Right kidney (tissue), 1 donor: ENCODE results near the gene KAT6B.
"Not testable (repeated sequence)": the region's sequence is repeated elsewhere in the genome, so short reads cannot be mapped to it uniquely, and the experiment has no call there.

Experiments
- DNase-seq: peaks from one replicate; pipeline ENCODE4 v3.0.0-alpha.2; 2016

KAT6B gene

GRCh38 chr10:74857586-74857985 lies 31.2 kb downstream of the KAT6B start:
- no peak for DNase-seq

- no peak for DNase-seq
These were observed 33.1 kb downstream of the KAT6B start for GRCh38 chr10:74859546-74859945.

GRCh38 chr10:74862625-74863024 lies 36.2 kb downstream of the KAT6B start:
- DNase-seq, result no peak

GRCh38 chr10:74863551-74863950 lies 37.2 kb downstream of the KAT6B start:
- DNase-seq, result no peak

GRCh38 chr10:74867351-74867750 lies 41.0 kb downstream of the KAT6B start:
- no peak for DNase-seq

- no peak for DNase-seq
These were observed 42.1 kb downstream of the KAT6B start for GRCh38 chr10:74868392-74868977.

- DNase-seq, result no peak
These were observed 43.2 kb downstream of the KAT6B start for GRCh38 chr10:74869635-74870034.

GRCh38 chr10:74870191-74870590 lies 43.8 kb downstream of the KAT6B start:
- DNase-seq, result no peak

- no peak for DNase-seq
These were observed 45.4 kb downstream of the KAT6B start for GRCh38 chr10:74871595-74872382.

GRCh38 chr10:74873803-74874454 lies 47.5 kb downstream of the KAT6B start:
- DNase-seq, result no peak

- DNase-seq, result no peak
These were observed 48.2 kb downstream of the KAT6B start for GRCh38 chr10:74874649-74875048.

GRCh38 chr10:74875068-74875467 lies 48.7 kb downstream of the KAT6B start:
- DNase-seq, result no peak

GRCh38 chr10:74875966-74876365 lies 49.6 kb downstream of the KAT6B start:
- no peak for DNase-seq

- not testable (repeated sequence) for DNase-seq
These were observed 50.7 kb downstream of the KAT6B start for GRCh38 chr10:74877054-74877453.

GRCh38 chr10:74877898-74878297 lies 51.5 kb downstream of the KAT6B start:
- no peak for DNase-seq

- no peak for DNase-seq
These were observed 53.6 kb downstream of the KAT6B start for GRCh38 chr10:74880041-74880440.

- no peak for DNase-seq
These were observed 55.0 kb downstream of the KAT6B start for GRCh38 chr10:74881253-74881884.

GRCh38 chr10:74882427-74882826 lies 56.0 kb downstream of the KAT6B start:
- no peak for DNase-seq

GRCh38 chr10:74882831-74883230 lies 56.4 kb downstream of the KAT6B start:
- DNase-seq, result no peak

- no peak for DNase-seq
These were observed 57.0 kb downstream of the KAT6B start for GRCh38 chr10:74883428-74883827.

GRCh38 chr10:74887614-74888284 lies 61.3 kb downstream of the KAT6B start:
- no peak for DNase-seq

GRCh38 chr10:74888962-74889661 lies 62.7 kb downstream of the KAT6B start:
- DNase-seq, result no peak
